A673 (cell line): ENCODE results near the gene FGGY.

Experiments
- CTCF ChIP-seq: fragments of 300-800, 200-600 bp; sonication (generic); conservative IDR thresholded peaks from 2 replicates; pipeline ENCODE4 v1.5.1; 2017; ENCODE audit warnings: low read depth, mild to moderate bottlenecking, antibody characterized with exemption, low read length, moderate library complexity, mixed read lengths
- EZH2 ChIP-seq: fragments of 200-600 bp; sonication (generic); IDR thresholded peaks from 2 replicates; pipeline ENCODE4 v1.6.1; 2017; ENCODE audit warnings: borderline replicate concordance, low read depth, mild to moderate bottlenecking, mixed read lengths, antibody characterized with exemption, low read length; ENCODE audit not compliant: poor library complexity, severe bottlenecking

- no peak for TF ChIP-seq CTCF
- no peak for TF ChIP-seq EZH2
These were observed 13.1 kb downstream of the FGGY start for GRCh38 chr1:59309795-59310548.
